SK-N-SH treated with all-trans-retinoic acid at 6 μM for 48 hours (cell line): ENCODE results near the gene CUEDC1.

Experiments
- CSDC2 ChIP-seq: fragments of 250-450 bp; sonication (Bioruptor Pico); IDR thresholded peaks from 2 replicates; pipeline ENCODE4 v1.5.0; 2020; ENCODE audit warnings: mild to moderate bottlenecking, moderate library complexity
- RARB ChIP-seq: fragments of 250-450 bp; sonication (Bioruptor Pico); IDR thresholded peaks from 2 replicates; pipeline ENCODE4 v1.8.0; 2021; ENCODE audit warnings: mild to moderate bottlenecking, moderate library complexity
- SNAI2 ChIP-seq: fragments of 250-450 bp; sonication (Bioruptor Pico); IDR thresholded peaks from 2 replicates; pipeline ENCODE4 v1.5.0; 2020; ENCODE audit warnings: mild to moderate bottlenecking, moderate library complexity
- TOX ChIP-seq: fragments of 250-450 bp; sonication (Bioruptor Pico); IDR thresholded peaks from 2 replicates; pipeline ENCODE4 v1.8.0; 2021; ENCODE audit warnings: mild to moderate bottlenecking, moderate library complexity, borderline replicate concordance
- ZC3H10 ChIP-seq: fragments of 250-450 bp; sonication (Bioruptor Pico); IDR thresholded peaks from 2 replicates; pipeline ENCODE4 v1.5.1; 2021; ENCODE audit warnings: mild to moderate bottlenecking, moderate library complexity
- ZFP30 ChIP-seq: fragments of 450-650 bp; formaldehyde crosslinking; IDR thresholded peaks from 2 replicates; pipeline ENCODE4 v1.5.0; 2022; ENCODE audit warnings: mild to moderate bottlenecking, moderate library complexity
- ZNF565 ChIP-seq: fragments of 450-650 bp; formaldehyde crosslinking; conservative IDR thresholded peaks from 2 replicates; pipeline ENCODE4 v1.5.0; 2020; ENCODE audit warnings: low read depth, mild to moderate bottlenecking, moderate library complexity
- ZNF70 ChIP-seq: fragments of 450-650 bp; formaldehyde crosslinking; IDR thresholded peaks from 2 replicates; pipeline ENCODE4 v1.5.0; 2020; ENCODE audit warnings: mild to moderate bottlenecking, moderate library complexity
- ZNF8 ChIP-seq: fragments of 450-650 bp; formaldehyde crosslinking; IDR thresholded peaks from 2 replicates; pipeline ENCODE4 v1.5.0; 2020; ENCODE audit warnings: mild to moderate bottlenecking, moderate library complexity
- TF ChIP-seq, protein P1 (sequence below): fragments of 250-450 bp; sonication (Bioruptor Pico); IDR thresholded peaks from 2 replicates; pipeline ENCODE4 v1.8.0; 2021; ENCODE audit warnings: low read depth, mild to moderate bottlenecking, moderate library complexity, borderline replicate concordance
- TF ChIP-seq, protein P2 (sequence below): fragments of 250-450 bp; sonication (Bioruptor Pico); IDR thresholded peaks from 2 replicates; pipeline ENCODE4 v1.5.0; 2020; ENCODE audit warnings: mild to moderate bottlenecking, moderate library complexity

DNA sequence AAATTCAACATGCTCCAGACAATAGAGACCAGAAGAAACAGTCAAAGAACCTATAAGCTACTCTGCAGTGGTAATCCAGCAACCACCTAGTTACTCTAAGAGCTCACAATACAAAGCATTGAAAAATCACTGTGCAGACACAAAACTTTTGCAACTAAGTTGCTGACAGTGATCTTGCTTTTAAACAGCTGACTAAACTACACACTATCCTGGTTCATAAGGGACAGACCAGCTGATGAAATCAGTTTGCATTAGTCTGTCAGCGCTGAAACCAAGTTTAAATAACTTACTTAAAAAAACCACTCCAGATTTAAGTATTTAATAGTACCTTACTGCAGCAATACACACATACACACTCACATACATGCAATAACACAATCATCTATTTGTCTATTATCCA, 28.2 kb upstream of the CUEDC1 start:
- TF ChIP-seq CSDC2 (CRISPR knock-in tag) (no peak), ZNF565 (CRISPR knock-in tag) (no peak), ZNF8 (CRISPR knock-in tag) (no peak), RARB (no peak), ZC3H10 (CRISPR knock-in tag) (no peak), ZFP30 (no peak), SNAI2 (CRISPR knock-in tag) (no peak), TOX (CRISPR knock-in tag) (no peak), ZNF70 (CRISPR knock-in tag) (no peak)
- TF ChIP-seq, protein P1, sequence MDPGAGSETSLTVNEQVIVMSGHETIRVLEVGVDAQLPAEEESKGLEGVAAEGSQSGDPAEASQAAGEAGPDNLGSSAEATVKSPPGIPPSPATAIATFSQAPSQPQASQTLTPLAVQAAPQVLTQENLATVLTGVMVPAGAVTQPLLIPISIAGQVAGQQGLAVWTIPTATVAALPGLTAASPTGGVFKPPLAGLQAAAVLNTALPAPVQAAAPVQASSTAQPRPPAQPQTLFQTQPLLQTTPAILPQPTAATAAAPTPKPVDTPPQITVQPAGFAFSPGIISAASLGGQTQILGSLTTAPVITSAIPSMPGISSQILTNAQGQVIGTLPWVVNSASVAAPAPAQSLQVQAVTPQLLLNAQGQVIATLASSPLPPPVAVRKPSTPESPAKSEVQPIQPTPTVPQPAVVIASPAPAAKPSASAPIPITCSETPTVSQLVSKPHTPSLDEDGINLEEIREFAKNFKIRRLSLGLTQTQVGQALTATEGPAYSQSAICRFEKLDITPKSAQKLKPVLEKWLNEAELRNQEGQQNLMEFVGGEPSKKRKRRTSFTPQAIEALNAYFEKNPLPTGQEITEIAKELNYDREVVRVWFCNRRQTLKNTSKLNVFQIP, result no peak
- TF ChIP-seq, protein P2, sequence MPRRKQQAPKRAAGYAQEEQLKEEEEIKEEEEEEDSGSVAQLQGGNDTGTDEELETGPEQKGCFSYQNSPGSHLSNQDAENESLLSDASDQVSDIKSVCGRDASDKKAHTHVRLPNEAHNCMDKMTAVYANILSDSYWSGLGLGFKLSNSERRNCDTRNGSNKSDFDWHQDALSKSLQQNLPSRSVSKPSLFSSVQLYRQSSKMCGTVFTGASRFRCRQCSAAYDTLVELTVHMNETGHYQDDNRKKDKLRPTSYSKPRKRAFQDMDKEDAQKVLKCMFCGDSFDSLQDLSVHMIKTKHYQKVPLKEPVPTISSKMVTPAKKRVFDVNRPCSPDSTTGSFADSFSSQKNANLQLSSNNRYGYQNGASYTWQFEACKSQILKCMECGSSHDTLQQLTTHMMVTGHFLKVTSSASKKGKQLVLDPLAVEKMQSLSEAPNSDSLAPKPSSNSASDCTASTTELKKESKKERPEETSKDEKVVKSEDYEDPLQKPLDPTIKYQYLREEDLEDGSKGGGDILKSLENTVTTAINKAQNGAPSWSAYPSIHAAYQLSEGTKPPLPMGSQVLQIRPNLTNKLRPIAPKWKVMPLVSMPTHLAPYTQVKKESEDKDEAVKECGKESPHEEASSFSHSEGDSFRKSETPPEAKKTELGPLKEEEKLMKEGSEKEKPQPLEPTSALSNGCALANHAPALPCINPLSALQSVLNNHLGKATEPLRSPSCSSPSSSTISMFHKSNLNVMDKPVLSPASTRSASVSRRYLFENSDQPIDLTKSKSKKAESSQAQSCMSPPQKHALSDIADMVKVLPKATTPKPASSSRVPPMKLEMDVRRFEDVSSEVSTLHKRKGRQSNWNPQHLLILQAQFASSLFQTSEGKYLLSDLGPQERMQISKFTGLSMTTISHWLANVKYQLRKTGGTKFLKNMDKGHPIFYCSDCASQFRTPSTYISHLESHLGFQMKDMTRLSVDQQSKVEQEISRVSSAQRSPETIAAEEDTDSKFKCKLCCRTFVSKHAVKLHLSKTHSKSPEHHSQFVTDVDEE (CRISPR knock-in tag), result no peak
